OCI-LY1 (cell line): ENCODE measurements around the gene UNC13D.
"Not testable (repeated sequence)": the region's sequence is repeated elsewhere in the genome, so short reads cannot be mapped to it uniquely, and the experiment has no call there.

Experiments
- H2AFZ ChIP-seq: fragments of 200-600 bp; sonication (generic), shearing (Covaris generic); 2 replicates; pipeline ENCODE4 v1.6.0; 2014; ENCODE audit warnings: antibody characterized with exemption, mild to moderate bottlenecking, low read length
- H3F3A ChIP-seq: fragments of 200-600 bp; sonication (generic), shearing (Covaris generic); 2 replicates; pipeline ENCODE4 v1.6.0; 2014; ENCODE audit warnings: mild to moderate bottlenecking, antibody characterized with exemption, low read length, moderate library complexity; ENCODE audit not compliant: insufficient read depth
- H3K27ac ChIP-seq: fragments of 200-600 bp; sonication (generic); 2 replicates; pipeline ENCODE4 v1.5.1; 2014; ENCODE audit warnings: low read length, mixed run types, mild to moderate bottlenecking, low read depth; ENCODE audit not compliant: poor library complexity, severe bottlenecking
- H3K27me3 ChIP-seq: fragments of 200-600 bp; sonication (generic); 2 replicates; pipeline ENCODE4 v1.6.0; 2014; ENCODE audit warnings: antibody characterized with exemption, mild to moderate bottlenecking, low read length, moderate library complexity; ENCODE audit not compliant: insufficient read depth
- H3K36me3 ChIP-seq: fragments of 200-600 bp; sonication (generic); 2 replicates; pipeline ENCODE4 v1.6.1; 2014; ENCODE audit warnings: mild to moderate bottlenecking, antibody characterized with exemption, low read length, moderate library complexity, mixed read lengths; ENCODE audit not compliant: insufficient read depth
- H3K4me1 ChIP-seq: fragments of 200-600 bp; sonication (generic); 2 replicates; pipeline ENCODE4 v1.5.1; 2014; ENCODE audit warnings: mild to moderate bottlenecking, low read length, moderate library complexity; ENCODE audit not compliant: insufficient read depth, severe bottlenecking
- H3K4me2 ChIP-seq: fragments of 200-600 bp; sonication (generic), shearing (Covaris generic); 2 replicates; pipeline ENCODE4 v1.6.1; 2014; ENCODE audit warnings: low read length
- H3K4me3 ChIP-seq: fragments of 200-600 bp; sonication (generic); 2 replicates; pipeline ENCODE4 v1.5.1; 2014; ENCODE audit warnings: low read length, low read depth, mild to moderate bottlenecking, mixed read lengths; ENCODE audit not compliant: poor library complexity, severe bottlenecking
- H3K79me2 ChIP-seq: fragments of 200-600 bp; shearing (Covaris generic); 2 replicates; pipeline ENCODE4 v1.6.1; 2016; ENCODE audit warnings: mixed run types, low read length, mixed read lengths; ENCODE audit not compliant: insufficient read depth
- H3K9ac ChIP-seq: fragments of 200-600 bp; sonication (generic), shearing (Covaris generic); 2 replicates; pipeline ENCODE4 v1.6.1; 2014; ENCODE audit warnings: mild to moderate bottlenecking, low read length, mixed read lengths
- H3K9me2 ChIP-seq: fragments of 200-600 bp; sonication (generic), shearing (Covaris generic); 2 replicates; pipeline ENCODE4 v1.6.1; 2014; ENCODE audit warnings: low read depth, mild to moderate bottlenecking, low read length, mixed read lengths
- H3K9me3 ChIP-seq: fragments of 200-600 bp; shearing (Covaris generic); 2 replicates; pipeline ENCODE4 v1.6.1; 2014; ENCODE audit warnings: low read length, mixed read lengths
- H4K20me1 ChIP-seq: fragments of 200-600 bp; sonication (generic), shearing (Covaris generic); 2 replicates; pipeline ENCODE4 v1.6.0; 2016; ENCODE audit warnings: mild to moderate bottlenecking, low read length; ENCODE audit not compliant: insufficient read depth
- EZH2 ChIP-seq: fragments of 200-600 bp; sonication (generic), shearing (Covaris generic); IDR thresholded peaks from 2 replicates; pipeline ENCODE4 v1.8.0; 2017; ENCODE audit warnings: borderline replicate concordance, mixed run types, mild to moderate bottlenecking, antibody characterized with exemption, low read length, moderate library complexity, mixed read lengths
- TF ChIP-seq, protein P1 (sequence below): fragments of 200-600 bp; sonication (generic), shearing (Covaris generic); IDR thresholded peaks from 2 replicates; pipeline ENCODE4 v1.5.1; 2017; ENCODE audit warnings: mild to moderate bottlenecking, antibody characterized with exemption, low read length, moderate library complexity, mixed read lengths

Gene UNC13D

DNA sequence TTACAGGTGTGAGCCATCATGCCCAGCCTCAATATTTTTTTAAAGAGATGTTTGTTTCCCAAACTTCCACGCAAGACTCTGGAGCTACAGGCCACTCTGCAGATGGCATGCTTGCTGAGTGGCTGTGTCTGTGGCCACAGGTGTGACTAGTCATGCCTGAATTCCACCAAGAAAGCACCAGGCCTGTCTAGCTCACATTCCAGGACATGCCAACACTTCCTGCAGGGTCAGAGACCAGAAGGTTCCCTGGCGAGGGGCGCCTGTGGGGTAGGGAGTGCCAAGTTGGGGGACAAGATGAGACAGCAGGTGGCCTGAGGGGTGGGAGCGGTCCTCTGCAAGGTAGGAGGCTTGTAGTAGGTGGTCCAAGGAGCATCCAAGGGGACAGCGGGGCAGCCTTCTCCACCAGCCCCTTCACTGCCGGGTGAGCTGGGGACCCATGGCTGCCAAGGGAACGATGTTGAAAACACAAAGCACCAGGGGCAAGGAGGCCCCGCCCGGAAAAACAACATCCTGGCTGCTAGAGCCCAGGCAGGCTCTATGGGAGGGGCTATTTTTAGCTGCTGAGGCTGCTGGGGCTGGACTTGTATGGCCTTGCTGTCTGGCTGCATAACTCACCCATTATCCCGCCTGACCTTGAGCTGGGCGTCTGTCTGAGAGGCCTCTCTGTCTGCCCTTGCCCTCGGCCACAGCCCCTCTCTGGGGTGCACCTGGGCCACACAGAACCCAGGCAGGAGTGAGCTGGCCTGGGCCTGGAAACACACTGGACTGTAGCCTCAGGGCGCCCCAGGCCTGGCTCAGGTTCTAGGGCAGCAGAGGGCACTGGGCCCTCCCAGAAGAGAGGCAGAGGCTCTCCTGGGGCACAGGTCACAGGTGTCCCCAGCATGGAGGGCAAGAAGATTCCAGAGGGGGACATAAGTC, 28.5 kb upstream of the UNC13D start:
- H3K4me3 ChIP-seq, result no peak overlapping the region
- TF ChIP-seq, protein P1, sequence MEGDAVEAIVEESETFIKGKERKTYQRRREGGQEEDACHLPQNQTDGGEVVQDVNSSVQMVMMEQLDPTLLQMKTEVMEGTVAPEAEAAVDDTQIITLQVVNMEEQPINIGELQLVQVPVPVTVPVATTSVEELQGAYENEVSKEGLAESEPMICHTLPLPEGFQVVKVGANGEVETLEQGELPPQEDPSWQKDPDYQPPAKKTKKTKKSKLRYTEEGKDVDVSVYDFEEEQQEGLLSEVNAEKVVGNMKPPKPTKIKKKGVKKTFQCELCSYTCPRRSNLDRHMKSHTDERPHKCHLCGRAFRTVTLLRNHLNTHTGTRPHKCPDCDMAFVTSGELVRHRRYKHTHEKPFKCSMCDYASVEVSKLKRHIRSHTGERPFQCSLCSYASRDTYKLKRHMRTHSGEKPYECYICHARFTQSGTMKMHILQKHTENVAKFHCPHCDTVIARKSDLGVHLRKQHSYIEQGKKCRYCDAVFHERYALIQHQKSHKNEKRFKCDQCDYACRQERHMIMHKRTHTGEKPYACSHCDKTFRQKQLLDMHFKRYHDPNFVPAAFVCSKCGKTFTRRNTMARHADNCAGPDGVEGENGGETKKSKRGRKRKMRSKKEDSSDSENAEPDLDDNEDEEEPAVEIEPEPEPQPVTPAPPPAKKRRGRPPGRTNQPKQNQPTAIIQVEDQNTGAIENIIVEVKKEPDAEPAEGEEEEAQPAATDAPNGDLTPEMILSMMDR, result no peak
- no peak for TF ChIP-seq EZH2
- no peaks in the 10 kb centered on the region for H3F3A ChIP-seq
- no peaks in the 10 kb centered on the region for H3K79me2 ChIP-seq
- H3K9me3 ChIP-seq, result no peaks in the 10 kb centered on the region
- H3K4me1 ChIP-seq, result peaks cover 31% of the 10 kb centered on the region
- no peak overlapping the region for H3K4me2 ChIP-seq
- no peak overlapping the region for H3K27ac ChIP-seq
- no peaks in the 10 kb centered on the region for H3K36me3 ChIP-seq
- no peak overlapping the region for H2AFZ ChIP-seq
- H3K9me2 ChIP-seq, result no peaks in the 10 kb centered on the region
- H3K9ac ChIP-seq, result no peak overlapping the region
- H4K20me1 ChIP-seq, result no peaks in the 10 kb centered on the region
- H3K27me3 ChIP-seq, result no peaks in the 10 kb centered on the region

DNA sequence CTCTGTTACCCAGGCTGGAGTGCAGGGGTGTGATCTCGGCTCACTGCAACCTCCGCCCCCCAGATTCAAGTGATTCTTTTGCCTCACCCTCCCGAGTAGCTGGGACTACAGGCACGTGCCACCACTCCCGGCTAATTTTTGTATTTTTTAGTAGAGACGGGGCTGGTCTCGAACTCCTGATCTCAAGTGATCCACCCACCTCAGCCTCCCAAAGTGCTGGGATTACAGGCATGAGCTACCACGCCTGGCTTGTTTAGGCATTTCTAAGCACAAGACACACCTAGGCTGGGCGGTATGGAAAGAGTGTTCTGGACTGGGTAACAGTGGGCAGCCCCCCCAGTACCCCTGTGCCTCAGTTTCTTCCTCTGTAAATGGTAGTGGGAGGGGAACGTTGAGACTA, 26.0 kb upstream of the UNC13D start:
- not testable (repeated sequence) for H3K9me2 ChIP-seq, H3K27ac ChIP-seq, H3K4me3 ChIP-seq, H3K9ac ChIP-seq, H3F3A ChIP-seq, H3K4me2 ChIP-seq, H3K79me2 ChIP-seq, H3K27me3 ChIP-seq, H4K20me1 ChIP-seq, H3K9me3 ChIP-seq, H3K4me1 ChIP-seq, H2AFZ ChIP-seq, H3K36me3 ChIP-seq

DNA sequence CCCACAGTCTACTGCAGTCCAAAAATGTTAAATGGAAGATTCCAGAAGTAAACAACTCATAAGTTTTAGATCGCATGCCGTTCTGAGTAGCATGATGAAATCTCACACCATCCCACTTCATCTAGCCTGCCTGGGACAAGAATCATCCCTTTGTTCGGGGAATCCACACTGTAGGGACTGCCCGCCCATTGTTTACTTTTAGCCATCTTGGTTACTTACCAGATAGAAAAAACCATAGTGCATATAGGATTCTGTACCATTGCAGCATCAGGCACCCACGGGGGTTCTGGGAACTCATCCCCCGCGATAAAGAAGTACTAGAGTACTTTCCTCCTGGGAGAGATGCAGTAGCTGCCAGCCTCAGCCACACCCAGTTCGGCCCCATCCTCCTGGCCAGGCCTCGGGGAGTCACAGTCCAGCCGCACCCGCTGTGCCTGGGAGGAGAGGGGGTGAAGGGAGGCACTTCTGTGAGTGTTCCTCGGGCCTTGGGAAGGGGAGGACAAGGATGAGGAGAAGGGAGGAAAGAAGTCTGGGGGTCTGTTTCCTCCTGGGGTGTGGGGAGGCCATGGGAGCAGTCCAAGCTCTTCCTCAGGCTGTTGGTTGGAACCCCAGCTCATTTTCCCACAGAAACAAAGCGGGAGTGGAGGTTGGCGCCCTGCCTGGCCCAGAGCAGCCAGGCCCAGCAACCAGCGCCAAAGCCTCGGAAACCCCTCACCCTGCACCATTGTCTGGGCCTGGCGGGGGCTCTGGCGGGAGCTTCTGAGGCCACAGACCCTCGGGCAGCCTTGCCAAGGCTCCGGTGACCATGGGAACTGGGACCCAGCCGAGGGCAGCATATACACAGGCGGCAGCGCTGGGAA, 25.3 kb upstream of the UNC13D start:
- Histone ChIP-seq H3K27me3 (no peaks in the 10 kb centered on the region), H3K9me3 (no peaks in the 10 kb centered on the region), H2AFZ (no peak overlapping the region), H4K20me1 (no peaks in the 10 kb centered on the region), H3K36me3 (no peaks in the 10 kb centered on the region), H3K4me3 (no peak overlapping the region), H3K4me2 (no peak overlapping the region), H3F3A (no peaks in the 10 kb centered on the region), H3K9me2 (no peaks in the 10 kb centered on the region), H3K27ac (no peak overlapping the region), H3K9ac (no peak overlapping the region), H3K79me2 (no peaks in the 10 kb centered on the region), H3K4me1 (peaks cover 8% of the 10 kb centered on the region)
- no peak for TF ChIP-seq EZH2
- TF ChIP-seq, protein P1, result no peak

DNA sequence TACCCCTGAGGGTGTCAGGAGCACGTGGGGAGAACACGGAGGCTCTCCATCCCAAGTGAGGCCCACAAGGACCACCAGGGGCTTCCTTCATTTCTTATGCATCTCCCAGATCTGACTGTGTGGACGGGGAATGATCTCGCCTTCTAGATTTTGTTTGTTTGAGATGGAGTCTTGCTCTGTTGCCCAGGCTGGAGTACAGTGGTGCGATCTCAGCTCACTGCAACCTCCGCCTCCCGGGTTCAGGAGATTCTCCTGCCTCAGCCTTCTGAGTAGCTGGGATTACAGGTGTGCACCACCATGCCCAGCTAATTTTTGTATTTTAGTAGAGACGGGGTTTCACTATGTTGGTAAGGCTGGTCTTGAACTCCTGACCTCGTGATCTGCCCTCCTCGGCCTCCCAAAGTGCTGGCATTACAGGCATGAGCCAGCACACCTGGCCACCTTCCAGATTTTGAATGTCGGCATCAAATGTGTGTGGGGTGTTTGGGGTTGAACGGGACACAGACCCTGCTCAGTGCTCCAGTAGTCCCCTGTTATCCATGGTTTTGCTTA, 24.6 kb upstream of the UNC13D start:
- not testable (repeated sequence) for H3K36me3 ChIP-seq, H3K9me3 ChIP-seq, H3K4me2 ChIP-seq, H3K27ac ChIP-seq, H3F3A ChIP-seq, H3K27me3 ChIP-seq, H4K20me1 ChIP-seq, H3K4me3 ChIP-seq, H3K79me2 ChIP-seq, H2AFZ ChIP-seq, H3K9ac ChIP-seq, H3K9me2 ChIP-seq
- H3K4me1 ChIP-seq, result peaks cover 15% of the 10 kb centered on the region

DNA sequence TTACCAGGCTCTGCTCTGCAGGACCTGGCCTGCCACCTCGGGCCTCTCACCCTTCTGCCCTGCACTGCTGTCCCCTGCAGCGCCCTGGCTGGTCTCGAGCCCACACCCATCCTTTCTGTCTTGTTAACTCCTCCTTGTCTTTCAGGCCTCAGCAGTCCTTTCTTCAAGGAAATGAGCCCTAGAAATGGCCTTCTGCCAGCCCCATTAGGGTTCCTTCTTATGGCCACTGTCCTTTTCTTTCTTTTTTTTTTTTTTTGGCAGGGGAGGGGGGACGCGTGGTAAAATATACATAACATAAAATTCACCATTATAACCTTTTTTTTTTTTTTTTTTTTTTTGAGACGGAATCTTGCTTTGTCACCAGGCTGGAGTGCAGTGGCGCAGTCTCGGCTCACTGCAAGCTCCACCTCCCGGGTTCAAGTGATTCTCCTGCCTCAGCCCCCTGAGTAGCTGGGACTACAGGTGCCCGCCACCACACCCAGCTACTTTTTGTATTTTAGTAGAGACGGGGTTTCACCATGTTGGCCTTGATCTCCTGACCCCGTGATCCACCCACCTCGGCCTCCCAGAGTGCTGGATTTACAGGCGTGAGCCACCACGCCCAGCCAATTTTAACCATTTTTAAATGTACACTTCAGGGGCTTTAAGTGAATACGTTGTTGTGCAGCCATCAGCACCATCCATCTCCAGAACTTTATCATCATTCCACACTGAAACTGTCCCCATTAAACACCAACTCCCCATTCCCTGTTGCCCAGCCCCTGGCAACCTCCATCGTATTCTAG, 21.4 kb upstream of the UNC13D start:
- not testable (repeated sequence) for H2AFZ ChIP-seq, H3F3A ChIP-seq, H3K27me3 ChIP-seq, H3K27ac ChIP-seq, H4K20me1 ChIP-seq, H3K4me2 ChIP-seq, H3K79me2 ChIP-seq, H3K36me3 ChIP-seq, H3K9me2 ChIP-seq, H3K9ac ChIP-seq, H3K9me3 ChIP-seq, H3K4me3 ChIP-seq
- H3K4me1 ChIP-seq, result peaks cover 11% of the 10 kb centered on the region
